Activated CD4-positive, alpha-beta T cell treated with anti-CD3 and anti-CD28 coated beads, Interleukin-2, Interleukin-6, amounts not matched to agents 100 ng/mL and 50 ng/mL, durations not matched to agents 16 hours and 8 hours (primary cell): Measurements from ENCODE around the gene KAZN.

Experiments used
- DNase-seq: peaks from one replicate; pipeline ENCODE4 v3.0.0-alpha.2; 2020

KAZN gene

DNA sequence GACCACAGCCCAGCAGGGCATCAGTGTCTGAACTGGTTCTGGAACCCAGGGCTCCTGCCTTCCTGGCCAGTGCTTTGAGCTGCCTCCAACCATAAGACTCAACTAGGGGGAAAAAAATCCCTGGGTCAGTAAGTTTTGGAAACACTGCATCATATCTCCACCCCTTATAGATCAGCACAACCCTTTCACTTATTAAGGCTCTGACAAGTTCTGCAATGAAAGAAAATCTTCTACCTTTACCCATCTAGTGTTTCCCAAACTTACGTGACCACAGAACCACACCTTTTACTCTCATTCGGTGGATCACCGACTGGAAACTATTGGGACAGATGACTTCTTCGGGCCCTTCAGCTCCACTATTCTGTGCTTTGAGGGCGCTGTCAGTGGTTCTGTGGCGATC is 476.7 kb downstream of the KAZN start:
- no peak for DNase-seq

DNA sequence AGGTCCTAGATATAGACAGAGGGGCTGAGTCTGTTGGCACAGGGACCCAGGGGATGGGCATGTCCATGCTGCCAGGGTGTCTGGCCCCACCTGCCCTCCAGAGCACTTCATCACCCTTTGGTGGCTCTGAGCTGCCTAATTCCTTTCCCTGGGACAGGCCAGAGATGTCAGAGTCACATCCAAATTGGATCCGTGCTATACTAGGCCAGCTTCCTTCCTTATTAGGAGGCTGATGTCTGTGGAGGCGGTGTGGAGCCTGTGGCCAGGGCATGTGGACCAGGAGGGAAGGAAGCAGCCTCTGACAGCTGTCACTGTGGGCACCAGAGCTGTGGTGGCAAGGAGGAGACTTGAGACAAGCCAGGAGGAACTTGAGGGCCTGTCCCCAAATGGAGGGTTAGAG is 477.3 kb downstream of the KAZN start:
- no peak for DNase-seq

DNA sequence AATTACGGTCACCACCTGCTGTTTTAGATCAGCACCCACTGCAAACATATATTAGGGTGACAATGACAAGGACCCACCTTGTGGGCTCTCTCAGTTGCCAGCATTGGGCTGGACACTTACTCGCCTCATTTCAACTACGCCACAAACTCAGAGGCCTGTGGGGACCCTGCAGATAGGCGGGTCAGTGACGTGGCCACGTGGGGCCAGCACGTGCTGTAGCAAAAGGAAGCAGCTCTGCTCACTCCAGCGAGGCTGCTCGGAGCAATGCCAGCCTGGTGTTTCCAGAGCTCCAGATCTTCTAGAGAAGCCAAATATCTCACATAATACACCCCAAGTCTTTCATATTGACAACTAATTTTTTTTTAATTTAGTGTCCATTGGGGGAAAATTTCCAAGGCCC is 478.3 kb downstream of the KAZN start:
- no peak for DNase-seq

DNA sequence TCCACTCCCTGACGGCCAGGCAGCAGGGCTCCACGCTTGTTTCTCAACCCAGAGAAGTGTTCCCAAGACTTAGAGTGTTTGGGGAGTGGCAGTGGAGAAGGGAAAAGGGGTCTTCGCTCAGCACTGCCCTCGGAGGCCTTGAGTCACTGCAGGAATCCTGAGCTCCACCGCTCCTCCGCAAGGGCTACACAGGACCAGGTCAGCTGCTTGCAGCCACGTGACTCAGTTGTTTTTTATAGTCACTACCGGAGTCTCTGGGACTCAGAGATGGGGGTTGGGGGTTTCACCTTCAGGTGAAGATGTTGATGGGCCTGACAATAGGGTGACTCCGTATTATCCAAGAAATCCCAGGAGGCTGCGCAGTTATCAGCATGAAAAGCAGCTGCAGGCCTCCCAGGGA is 478.9 kb downstream of the KAZN start:
- DNase-seq: no peak

DNA sequence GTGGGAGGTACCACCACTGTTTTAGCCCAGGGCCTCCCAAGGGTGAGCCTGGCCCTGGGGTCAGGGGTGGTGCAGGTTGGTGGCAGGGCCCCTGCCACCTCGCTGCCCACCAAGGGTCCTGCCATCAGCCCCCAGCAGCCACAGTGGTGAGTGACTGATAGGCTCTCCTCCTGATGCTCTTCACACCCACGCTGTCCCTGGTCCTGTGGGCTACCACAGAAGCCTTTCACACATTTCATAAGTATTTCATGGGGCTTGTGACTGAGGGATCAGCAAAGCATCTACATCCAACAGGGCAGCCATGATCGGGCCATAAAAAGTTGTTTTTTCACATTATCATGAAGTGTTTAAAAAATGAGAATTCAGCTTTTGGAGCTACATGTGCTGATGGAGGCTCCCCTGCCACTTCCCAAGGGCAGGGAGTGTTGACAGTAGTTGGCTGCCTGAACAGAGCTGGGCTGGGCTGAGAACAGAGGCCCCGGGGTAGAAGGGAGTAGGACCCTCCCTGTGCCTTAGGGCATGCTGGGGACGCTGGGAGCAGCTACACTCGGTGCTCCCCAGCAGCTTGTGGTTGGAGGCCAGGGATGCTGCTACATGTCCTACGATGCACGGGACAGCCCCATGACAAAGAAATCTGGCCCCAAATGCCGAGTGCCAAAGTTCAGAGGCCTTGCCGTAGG is 482.0 kb downstream of the KAZN start:
- no peak for DNase-seq

DNA sequence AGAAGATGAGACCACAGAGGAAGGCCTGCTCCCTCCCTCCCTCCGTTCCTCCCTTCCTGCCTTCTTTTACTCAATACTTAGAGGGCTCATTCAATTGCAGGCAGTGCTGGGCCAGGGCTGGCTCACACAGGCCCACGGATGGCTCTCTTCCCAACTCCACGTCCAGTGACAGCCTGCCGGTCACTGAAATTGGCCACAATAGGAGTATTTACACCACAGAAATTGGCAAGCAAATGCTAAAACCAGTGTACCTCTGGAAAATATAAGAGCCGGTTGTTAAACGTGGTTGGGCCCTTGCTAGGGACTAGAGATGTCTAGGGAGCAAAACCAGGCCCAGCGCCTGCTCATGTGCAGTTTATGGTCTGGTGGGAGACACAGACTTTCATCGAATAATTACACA is 482.6 kb downstream of the KAZN start:
- no peak for DNase-seq

DNA sequence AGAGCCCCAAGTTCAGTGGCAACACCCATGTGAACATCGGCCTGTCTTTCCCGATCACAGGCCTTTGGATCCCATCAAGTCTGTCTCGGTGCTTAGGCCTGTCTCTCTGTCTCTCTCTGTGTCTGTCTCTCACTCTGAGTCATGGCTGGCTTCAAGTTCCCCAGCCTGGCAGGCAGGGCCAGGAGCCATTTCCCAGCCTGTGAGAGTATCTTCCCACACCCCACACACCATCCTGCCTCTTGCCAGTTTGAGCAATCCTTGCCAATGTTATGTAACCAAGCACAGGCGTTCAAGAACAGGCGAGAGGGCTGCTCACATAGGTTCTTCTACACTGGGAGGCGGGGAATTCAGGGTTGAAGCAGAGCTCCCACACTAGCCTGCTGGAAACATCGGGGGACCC is 485.1 kb downstream of the KAZN start:
- no peak for DNase-seq

DNA sequence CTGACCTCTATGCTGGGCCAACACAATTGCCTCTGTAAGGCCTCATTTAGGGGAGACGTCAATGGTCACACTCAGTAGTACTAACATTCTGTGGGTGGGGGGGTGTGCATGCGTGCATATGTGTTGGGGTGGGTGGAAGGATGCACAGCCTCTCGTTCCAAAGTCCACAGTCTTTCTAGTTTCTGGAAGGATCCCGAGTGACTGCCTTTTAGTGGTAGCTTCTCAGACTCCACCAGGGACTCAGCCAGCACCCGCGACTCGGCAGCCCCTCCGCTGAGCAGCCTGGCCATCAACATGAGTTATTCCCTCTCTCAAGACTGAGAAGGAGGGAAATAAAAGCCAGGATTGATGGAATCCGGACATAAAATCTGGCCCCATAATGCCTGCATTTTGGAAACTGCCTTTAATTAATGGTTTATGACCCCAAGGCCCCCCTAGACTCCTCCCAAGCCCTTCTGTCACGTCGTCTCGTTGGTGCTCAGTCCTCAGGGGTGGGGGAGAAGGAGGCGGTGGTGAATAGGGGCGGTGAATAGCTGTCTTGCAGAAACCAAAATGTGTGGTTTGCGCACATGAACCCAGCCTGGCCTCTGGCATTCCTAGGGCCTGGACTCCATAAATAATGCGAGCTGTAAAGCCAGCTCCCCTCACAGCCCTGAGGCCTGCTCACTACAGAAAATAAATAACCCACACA is 489.9 kb downstream of the KAZN start:
- no peak for DNase-seq

DNA sequence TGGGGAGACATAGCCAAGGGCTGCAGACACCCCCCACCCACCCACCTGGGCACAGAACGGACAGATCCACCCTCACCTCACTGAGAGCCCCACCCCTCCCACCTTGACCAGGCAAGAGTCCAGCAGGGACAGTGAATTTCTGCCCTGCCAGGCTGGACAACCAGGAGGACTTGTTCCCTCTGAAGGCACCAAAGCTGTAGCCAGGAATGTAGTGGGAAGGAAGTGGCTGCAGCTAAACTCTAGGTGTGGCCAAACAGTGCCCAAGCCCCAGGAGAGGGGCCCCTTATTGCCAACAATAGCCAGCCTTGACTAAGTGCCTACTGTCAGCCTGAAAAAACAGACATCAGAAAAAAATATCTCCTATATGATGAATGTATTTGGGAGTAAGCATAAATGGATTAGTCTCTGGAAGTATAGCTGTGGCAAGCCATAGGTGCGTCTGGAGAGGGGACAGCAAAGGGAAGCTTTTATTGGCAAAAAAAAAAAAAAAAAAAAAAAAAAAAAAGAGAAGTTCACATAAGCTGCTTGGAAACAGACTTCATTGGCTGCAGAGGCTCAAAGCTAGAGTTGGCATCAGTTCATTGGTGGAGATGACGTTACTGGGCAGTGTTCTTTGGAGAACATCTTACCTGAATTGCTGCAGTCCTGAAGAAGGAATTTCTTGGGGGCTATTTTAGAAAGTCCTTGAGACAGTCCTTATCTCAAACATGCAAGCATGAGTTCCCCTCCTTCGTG is 490.9 kb downstream of the KAZN start:
- no peak for DNase-seq

DNA sequence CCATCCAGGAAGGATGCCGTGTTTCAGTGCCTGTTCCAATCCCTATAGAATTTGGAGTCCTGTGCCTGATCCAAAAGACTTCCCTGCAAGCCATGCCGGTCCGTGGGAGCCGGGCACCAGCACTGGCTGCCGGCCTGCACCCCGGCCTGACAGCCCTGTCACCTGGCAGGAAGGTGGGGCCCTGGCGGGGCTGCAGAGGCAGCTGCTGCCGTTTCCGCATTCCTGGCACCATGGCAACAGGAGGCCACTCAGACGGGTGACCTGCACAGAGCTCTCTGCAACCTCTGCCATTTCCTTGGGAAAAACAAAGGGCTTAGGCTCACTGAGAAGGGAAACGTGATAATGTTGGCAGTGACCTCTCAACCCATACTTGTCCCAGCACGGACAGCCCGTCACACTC is 491.9 kb downstream of the KAZN start:
- DNase-seq: no peak

DNA sequence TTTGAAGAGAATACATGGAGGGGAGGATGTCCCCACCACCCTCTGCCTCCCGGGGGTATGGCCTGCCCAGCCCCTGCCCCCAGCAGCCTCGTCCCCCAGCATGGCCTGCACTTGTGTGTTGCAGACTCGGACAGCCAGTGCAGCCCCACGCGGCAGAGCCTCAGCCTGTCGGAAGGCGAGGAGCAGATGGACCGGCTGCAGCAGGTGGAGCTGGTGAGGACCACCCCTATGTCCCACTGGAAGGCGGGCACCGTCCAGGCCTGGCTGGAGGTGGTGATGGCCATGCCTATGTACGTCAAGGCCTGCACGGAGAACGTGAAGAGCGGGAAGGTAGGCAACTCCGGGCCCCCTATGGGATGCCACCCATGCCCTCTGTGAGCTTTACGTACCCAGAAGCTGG is 495.6 kb downstream of the KAZN start:
- DNase-seq: no peak

DNA sequence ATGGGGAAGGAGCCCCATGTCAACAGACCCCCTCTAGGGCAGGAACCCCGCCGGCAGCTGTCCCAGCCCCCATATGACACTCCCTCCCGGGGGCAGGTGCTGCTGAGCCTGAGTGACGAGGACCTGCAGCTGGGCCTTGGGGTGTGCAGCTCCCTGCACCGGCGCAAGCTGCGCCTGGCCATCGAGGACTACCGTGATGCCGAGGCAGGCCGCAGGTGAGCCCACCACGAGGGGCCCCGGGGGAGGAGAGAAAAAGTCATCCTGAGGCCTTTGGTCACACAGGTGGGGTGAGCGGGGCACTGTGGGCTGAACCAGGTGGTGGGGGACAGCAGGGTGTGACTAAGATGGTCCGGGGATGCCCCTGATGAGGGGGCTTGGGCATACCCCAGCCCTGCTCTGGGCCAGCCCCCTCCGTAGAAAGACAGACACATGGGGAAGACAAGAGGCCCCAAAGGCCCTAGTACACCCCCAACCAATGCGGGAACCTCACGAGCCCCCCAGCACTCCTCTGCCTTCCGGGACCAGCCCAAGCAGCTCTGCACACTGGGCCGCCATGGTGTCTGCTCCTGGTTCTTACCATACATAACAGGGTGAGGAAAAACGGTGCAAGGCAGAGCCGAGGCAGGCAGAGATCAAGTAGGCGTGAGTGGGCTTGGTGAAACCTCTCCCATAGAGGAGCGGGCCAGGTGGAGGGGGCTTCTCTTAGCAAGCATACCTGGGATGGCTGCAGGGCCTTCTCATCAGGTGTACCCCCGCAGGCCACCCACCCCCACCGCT is 496.4 kb downstream of the KAZN start:
- DNase-seq: no peak

DNA sequence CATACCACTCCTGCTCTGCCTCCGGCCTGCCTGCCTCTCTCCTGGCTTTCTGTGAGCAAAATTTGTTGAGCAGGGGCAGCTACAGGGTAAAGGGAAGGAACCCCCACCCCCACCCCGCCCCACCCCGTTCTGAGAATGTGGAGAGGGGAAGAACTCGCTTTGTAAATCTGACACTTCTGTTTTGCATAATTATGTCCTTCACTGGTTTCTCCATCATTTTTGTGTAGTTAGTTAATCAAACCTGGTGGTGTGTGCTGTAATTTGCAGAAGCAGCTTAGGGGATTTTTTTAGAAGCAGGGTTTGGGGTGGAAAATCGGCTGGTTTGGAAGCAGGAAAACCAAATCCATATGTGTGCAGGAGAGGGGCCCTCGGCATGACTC is 497.0 kb downstream of the KAZN start:
- DNase-seq: no peak

DNA sequence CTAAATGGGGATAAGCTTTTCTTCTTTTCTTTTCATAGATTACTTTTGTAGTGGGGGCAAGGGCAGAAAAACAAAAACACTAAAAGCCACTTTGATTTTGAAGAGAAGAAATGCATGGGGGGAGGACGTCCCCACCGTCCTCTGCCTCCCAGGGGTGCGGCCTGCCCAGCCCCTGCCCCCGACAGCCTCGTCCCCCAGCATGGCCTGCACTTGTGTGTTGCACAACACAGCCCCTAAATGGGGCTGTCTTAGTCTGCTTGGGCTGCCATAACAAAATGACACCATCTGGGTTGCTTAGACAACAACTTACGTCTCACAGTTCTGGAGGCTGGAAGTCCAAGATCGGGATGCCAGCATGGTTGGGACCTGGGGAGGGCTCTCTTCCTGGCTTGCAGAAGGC is 497.8 kb downstream of the KAZN start:
- DNase-seq: no peak

DNA sequence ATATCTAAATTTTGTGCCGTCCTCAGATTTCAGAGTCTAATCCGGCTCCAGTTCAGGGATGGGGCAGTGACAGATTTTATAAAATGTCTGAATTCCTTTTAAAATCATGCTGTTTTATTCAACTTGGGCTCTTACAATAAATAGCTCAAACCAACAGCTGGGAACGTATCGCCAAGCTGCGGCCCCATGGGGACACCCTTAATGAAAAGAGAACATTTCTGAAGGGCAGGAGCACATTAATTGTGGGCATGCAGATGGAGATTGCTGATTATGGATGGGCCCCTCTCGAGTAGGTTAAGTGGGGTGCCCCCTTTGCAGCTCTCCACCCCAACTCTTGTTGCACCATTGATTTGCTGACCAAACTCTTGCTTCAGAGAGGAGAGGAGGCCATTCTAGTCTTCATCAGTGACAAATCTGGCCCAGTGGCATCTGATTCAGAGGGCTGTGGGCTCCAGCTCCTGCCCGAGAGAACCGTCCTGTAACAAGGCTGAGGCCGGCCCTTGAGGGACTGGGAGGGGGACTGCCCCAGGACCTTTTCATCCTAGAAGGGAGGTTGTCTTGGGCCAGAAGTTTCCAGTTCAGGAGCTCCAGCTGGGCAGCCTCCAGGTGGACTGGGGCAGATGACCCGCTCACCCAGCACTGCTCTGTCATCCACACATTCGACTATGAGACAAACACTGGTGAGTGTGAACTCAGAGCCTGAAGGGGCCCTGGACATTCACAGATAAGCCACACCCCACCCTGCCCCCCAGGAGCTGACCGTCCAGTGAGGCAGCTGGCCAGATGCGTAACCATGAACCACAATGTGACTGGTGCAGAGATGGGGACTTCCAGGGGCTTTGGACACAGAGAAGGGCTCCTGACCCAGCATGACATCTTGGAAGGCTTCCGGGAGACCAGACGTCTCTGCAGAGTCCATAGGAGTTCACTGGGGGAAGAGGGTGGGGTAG is 500.0 kb downstream of the KAZN start:
- DNase-seq: no peak

DNA sequence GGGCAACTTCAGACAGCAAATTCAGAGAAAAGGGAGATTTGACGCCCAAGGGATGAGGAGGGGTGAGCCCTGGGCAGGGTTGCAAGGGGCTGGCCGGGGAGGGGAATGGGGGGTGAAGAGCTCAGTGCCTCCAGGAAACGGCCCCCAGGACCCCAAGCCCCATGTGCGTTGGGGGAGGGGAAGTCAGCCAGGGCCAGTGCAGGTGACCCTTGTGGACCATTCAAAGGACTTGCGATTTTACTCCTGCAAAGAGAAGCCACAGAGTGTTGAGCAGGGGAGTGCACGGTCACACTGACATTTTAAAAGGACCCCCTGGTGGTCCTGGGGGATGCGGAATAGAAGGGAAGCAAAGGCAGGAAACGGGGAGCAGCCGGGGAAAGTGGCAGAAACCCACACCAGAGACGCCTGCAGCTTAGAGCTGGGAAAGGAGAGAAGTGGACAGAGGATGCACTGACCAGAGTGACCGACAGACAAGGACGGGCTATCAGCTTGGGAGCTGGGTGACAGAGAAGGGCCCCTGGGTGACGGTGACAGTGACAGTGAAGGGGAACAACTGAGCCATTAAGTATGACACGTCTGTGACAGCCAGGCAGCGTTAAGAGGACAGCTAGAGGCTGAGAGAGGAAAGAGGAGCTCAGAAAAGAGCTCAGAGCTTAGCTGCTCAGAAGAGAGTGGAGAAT is 501.1 kb downstream of the KAZN start:
- DNase-seq: no peak

DNA sequence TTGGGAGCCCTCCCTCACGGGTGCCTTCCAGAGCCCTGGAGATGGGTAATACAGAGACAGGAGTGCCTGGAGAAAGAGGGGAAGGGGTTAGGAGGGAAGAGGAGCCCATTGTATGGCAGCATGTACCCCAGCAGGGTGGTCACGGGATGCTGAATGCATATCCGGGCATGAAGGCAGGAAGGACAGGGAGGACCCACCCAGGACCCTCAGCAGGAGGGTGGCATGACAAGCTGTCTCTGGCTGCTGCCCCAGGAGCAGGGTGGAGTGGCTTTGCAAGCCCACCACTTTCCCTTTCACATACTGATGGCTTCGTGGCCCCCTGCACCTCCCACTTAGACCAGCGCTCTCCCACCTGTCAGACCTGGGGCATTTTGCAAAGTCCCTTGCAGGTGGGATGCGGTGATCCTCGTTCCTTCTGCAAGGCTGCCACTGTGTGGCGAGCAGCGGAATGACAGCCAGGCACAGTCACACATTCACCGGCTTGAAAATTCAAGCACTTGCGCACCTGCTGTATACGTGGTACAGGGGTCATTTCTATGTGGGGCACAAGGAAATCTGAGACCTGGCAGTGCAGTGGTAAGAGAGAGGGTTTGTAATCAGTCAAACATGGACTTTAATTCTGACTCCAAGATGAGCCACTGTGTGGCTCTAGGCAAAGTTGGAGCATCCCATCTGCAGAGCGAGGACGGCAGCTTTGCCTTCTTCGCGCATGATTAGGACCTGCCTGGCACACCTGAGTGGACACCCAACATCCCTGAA is 501.8 kb downstream of the KAZN start:
- DNase-seq: peak; percentile 69

DNA sequence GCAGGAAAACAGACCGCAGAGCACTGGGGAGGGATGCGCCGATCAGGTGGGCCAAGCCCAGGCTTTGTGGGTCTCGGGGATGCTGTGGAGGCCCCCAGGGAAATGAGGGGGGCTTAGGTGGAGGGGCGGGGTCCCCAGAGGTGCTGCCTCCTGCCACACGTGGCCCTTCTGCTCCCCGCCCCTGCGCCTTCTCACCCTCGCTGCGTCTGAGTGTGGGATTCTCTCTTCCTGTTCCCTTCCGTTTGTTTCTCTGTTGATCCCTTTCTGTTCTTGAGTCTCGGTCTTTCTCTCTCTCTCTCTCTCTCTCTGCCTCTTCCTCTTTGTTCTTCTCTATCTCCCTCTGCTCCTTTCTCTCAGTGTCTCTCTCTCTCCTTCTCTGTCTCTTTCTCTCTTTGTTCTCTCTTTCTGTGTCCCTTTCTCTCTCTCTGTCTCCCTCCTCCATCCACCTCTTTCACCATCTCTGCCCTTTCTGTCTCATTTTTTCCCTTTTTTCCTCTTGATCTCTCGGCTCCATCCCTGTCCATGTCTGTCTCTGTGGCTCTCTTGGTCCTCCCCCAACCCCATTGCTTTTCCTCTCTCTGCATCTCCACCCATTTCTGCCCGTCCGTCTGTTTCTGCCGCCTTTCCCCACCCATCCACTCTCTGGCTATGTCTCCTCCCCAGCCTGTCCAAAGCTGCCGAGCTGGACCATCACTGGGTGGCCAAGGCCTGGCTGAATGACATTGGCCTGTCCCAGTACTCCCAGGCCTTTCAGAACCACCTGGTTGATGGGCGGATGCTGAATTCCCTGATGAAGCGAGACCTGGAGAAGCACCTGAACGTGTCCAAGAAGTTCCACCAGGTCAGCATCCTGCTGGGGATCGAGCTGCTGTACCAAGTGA is 502.6 kb downstream of the KAZN start:
- no peak for DNase-seq

DNA sequence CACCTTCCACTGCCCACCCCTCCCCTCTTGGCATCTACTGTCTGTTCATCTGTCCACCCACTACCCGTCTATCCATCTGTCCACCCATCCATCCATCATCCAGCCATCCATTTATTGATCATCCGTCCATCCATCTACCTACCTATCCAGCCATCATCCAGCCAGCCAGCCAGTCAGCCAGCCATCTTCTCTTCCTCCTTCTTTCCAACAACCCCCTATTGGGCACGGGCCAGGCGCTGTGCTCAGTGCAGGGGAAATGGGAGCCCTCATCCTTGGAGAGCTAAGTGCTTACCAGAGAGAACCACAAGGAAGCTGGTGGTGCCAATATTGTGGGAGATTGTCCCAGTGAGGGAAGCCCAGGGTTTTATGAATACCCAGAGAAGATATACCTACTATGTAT is 503.3 kb downstream of the KAZN start:
- DNase-seq: no peak

DNA sequence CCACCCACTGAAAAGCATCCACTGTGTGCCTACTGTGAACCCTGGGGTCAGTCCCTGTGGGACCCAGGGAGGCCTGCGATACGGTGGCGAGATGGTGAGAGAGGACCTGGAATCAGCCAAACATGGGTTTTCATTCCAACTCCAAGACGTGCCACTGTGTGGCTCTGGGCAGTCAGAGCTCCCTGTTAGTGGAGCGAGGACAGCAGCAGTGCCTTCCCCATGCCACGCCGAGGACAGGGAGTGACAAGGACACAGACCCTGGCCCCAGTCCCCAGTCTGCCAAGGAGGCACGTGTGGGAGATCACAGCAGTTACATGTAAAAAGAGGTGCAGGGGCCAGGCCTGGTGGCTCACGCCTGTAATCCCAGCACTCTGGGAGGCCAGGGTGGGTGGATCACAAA is 504.2 kb downstream of the KAZN start:
- no peak for DNase-seq
